Smooth muscle cell of trachea (primary cell): ENCODE results near the gene PNLIPRP3. TPM values are rescaled to one million over a fixed set of nuclear protein-coding genes. Genes with fewer than 3 reads are reported as not detected.

Experiments
- total RNA-seq: library from RNA; depleted of rRNA; stranded (reverse); fragments of >200 nt; gene quantifications from 2 replicates; pipeline ENCODE4 v1.2.1, GENCODE V29; 2014

Gene PNLIPRP3
- 0.17 TPM in 1 of 2 replicates, not detected in the other for total RNA-seq

GRCh38 chr10:116427671-116428070 lies at the start of gene PNLIPRP3:
Gene PNLIPRP3, plus strand, starts transcription at chr10:116427847. Its CDS starts 166 bp downstream, at chr10:116428013.

Other genes with a start within 250 kb of the PNLIPRP3 start
- 0.15 and 0.50 TPM in 2 replicates for gene GFRA1, start 154.6 kb upstream of the PNLIPRP3 start, total RNA-seq
- not detected in 2 replicates for gene CCDC172, start 103.4 kb upstream of the PNLIPRP3 start, total RNA-seq
- gene PNLIP, start 118.1 kb downstream of the PNLIPRP3 start, total RNA-seq = not detected in 2 replicates
- gene PNLIPRP1, start 163.1 kb downstream of the PNLIPRP3 start, total RNA-seq = not detected in 2 replicates
- gene PNLIPRP2, start 193.1 kb downstream of the PNLIPRP3 start, total RNA-seq = not detected in 2 replicates